Osteocyte (in vitro differentiated cells): ENCODE results near the gene KCNK2. TPM values are rescaled to one million over a fixed set of nuclear protein-coding genes. Genes with fewer than 3 reads are reported as not detected.

Source experiments
- DNase-seq: peaks from one replicate; pipeline ENCODE4 v3.0.0; 2021; ENCODE audit warnings: mixed read lengths; ENCODE audit not compliant: unreplicated experiment; ENCODE audit errors: extremely low spot score
- H3K27ac Mint-ChIP-seq: one replicate; pipeline ENCODE4 v1.8.0; 2021; ENCODE audit warnings: mild to moderate bottlenecking, mixed read lengths; ENCODE audit not compliant: unreplicated experiment
- H3K27me3 Mint-ChIP-seq: one replicate; pipeline ENCODE4 v1.8.0; 2021; ENCODE audit warnings: mixed read lengths; ENCODE audit not compliant: unreplicated experiment
- H3K36me3 Mint-ChIP-seq: one replicate; pipeline ENCODE4 v1.8.0; 2021; ENCODE audit warnings: mixed read lengths; ENCODE audit not compliant: unreplicated experiment
- H3K4me1 Mint-ChIP-seq: one replicate; pipeline ENCODE4 v1.8.0; 2021; ENCODE audit warnings: mixed read lengths; ENCODE audit not compliant: unreplicated experiment
- H3K4me3 Mint-ChIP-seq: one replicate; pipeline ENCODE4 v1.8.0; 2021; ENCODE audit warnings: mild to moderate bottlenecking, moderate library complexity, mixed read lengths; ENCODE audit not compliant: unreplicated experiment
- H3K9me3 Mint-ChIP-seq: one replicate; pipeline ENCODE4 v1.8.0; 2021; ENCODE audit warnings: mixed read lengths; ENCODE audit not compliant: unreplicated experiment
- total RNA-seq: library from RNA; stranded (reverse); gene quantifications from 2 replicates; pipeline ENCODE4 v1.2.1, GENCODE V29; 2021
- TF ChIP-seq, protein P1 (sequence below): fragments of 200-600 bp; sonication (generic); IDR thresholded peaks from 2 replicates; pipeline ENCODE4 v1.5.0; 2021; ENCODE audit warnings: antibody characterized with exemption, mild to moderate bottlenecking, moderate library complexity

KCNK2 gene
- total RNA-seq, 1 donor from 2014 or later: not detected

DNA sequence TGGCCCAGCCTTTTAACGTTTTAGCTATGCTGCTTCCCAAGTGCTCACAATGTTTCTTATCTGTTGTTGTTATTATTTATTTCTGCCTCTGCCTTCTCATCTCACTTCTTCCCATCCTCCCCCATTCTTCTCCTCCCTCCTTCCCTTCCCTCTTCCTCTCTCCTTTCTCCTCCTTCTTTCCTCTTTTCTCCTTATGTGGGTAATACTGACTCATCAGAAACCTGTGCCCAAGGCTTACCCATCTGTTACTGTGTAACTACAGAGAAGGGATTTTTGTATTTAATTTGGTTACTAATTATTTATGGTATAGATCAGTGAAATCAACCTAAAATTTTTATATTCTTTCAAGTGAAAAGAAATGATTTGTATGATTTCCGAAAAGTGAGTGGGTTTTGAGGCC is 120.3 kb downstream of the KCNK2 start:
- H3K4me1 Mint-ChIP-seq: peaks cover 7% of the 10 kb centered on the region
- no peaks in the 10 kb centered on the region for H3K36me3 Mint-ChIP-seq
- no peaks in the 10 kb centered on the region for H3K9me3 Mint-ChIP-seq
- TF ChIP-seq, protein P1, sequence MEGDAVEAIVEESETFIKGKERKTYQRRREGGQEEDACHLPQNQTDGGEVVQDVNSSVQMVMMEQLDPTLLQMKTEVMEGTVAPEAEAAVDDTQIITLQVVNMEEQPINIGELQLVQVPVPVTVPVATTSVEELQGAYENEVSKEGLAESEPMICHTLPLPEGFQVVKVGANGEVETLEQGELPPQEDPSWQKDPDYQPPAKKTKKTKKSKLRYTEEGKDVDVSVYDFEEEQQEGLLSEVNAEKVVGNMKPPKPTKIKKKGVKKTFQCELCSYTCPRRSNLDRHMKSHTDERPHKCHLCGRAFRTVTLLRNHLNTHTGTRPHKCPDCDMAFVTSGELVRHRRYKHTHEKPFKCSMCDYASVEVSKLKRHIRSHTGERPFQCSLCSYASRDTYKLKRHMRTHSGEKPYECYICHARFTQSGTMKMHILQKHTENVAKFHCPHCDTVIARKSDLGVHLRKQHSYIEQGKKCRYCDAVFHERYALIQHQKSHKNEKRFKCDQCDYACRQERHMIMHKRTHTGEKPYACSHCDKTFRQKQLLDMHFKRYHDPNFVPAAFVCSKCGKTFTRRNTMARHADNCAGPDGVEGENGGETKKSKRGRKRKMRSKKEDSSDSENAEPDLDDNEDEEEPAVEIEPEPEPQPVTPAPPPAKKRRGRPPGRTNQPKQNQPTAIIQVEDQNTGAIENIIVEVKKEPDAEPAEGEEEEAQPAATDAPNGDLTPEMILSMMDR: no peak
- no peak overlapping the region for H3K27ac Mint-ChIP-seq
- no peak for DNase-seq
- peaks cover 3% of the 10 kb centered on the region for H3K27me3 Mint-ChIP-seq
- no peak overlapping the region for H3K4me3 Mint-ChIP-seq

DNA sequence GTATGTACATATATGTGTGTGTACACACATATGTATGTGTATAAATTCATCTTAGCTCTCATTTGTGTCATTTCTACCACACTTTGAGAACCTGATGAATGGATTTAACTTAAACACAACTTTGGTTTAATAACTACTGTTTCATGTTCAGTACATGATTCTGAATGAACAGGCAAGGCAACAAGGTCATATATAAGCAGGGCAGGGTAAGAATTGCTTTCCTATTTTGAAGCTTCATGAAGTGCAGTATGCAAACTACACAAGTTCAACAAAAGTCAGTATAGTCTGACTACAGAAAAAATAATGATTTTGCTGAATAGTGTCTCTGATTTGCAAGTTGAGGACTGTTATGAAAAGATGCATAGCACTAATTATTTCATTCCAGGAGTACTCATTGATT is 127.6 kb downstream of the KCNK2 start:
- Mint-ChIP-seq H3K27me3 (peaks cover 8% of the 10 kb centered on the region), H3K4me1 (no peaks in the 10 kb centered on the region), H3K27ac (no peak overlapping the region), H3K9me3 (no peaks in the 10 kb centered on the region), H3K36me3 (no peaks in the 10 kb centered on the region), H3K4me3 (no peak overlapping the region)
- TF ChIP-seq, protein P1: no peak
- no peak for DNase-seq

DNA sequence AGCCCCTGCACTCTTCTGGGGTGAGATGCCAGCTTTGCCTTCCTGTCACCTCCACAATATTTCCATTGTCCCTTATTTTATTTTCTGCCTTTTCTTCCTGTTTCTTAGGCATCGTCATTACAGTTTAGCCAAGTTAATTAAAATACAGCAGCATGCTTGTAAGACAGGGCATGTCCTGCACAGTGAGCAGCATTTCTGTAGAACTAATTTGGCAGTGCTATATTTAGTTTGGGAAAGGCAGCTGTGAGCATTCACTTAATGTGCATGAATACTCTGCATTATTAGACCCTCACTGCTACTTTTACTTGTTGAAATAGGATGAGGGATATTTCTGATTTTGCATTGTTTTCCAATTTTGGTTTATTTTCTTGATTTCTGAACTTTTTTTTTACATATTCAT is 133.3 kb downstream of the KCNK2 start:
- TF ChIP-seq, protein P1: no peak
- peaks cover 13% of the 10 kb centered on the region for H3K27me3 Mint-ChIP-seq
- no peak overlapping the region for H3K4me3 Mint-ChIP-seq

DNA sequence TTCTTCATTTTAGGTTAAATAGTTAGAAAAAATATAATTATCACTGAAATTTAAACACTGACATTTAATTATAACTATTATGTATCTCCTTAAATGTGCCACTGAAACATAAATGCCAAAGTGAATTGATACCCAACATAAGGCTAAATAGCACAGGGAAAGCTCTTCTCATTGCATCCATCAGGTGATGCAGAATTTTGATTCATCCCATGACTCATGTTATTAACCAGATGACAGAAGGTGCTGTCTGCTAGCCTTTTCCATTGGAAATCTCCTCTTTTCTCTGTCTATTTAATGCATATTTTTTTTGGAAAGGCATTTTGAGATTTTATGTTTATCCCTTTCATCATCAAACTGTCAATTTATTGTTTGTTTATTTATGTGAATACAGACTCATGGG is 136.8 kb downstream of the KCNK2 start:
- H3K4me1 Mint-ChIP-seq: no peaks in the 10 kb centered on the region
- H3K9me3 Mint-ChIP-seq: no peaks in the 10 kb centered on the region
- H3K27me3 Mint-ChIP-seq: peaks cover 7% of the 10 kb centered on the region
- no peak for DNase-seq
- TF ChIP-seq, protein P1: no peak
- H3K4me3 Mint-ChIP-seq: no peak overlapping the region
- H3K27ac Mint-ChIP-seq: no peak overlapping the region
- H3K36me3 Mint-ChIP-seq: no peaks in the 10 kb centered on the region

More for the DNA sequence above, 133.3 kb downstream of the KCNK2 start:
- DNase-seq: no peak
- no peak overlapping the region for H3K27ac Mint-ChIP-seq
- no peaks in the 10 kb centered on the region for H3K4me1 Mint-ChIP-seq
- no peaks in the 10 kb centered on the region for H3K9me3 Mint-ChIP-seq
- no peaks in the 10 kb centered on the region for H3K36me3 Mint-ChIP-seq

DNA sequence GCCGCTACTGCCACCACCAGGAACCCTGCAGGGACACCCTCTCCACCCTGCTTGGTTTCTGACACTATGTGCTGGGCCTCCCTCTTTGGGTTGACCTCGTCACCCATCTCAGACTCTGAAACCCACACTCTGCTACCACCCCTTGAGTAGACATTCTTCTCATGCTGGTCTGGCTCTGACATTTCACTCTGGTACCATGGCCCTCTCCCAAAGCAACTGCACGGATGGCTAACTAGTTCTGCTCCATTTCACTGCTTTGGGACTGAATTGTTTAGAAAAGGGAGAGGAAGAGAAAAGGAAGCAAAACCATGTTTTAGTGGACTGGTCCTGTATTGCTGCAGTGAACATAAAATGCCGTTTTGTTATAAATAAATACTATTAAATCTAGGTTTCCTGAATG is 137.8 kb downstream of the KCNK2 start:
- no peak for DNase-seq
- H3K36me3 Mint-ChIP-seq: no peaks in the 10 kb centered on the region
- H3K27me3 Mint-ChIP-seq: peaks cover 4% of the 10 kb centered on the region
- TF ChIP-seq, protein P1: no peak
- H3K4me3 Mint-ChIP-seq: no peak overlapping the region
- no peaks in the 10 kb centered on the region for H3K4me1 Mint-ChIP-seq
- no peak overlapping the region for H3K27ac Mint-ChIP-seq
- no peaks in the 10 kb centered on the region for H3K9me3 Mint-ChIP-seq
